CD4-positive, alpha-beta T cell treated with Interferon alpha-2 for 1 hour (primary cell): Measurements from ENCODE around the gene DNAJC4.

ENCODE experiments used
- DNase-seq, 2 donors: peaks; one replicate each; pipeline ENCODE4 v3.0.0-alpha.2; 2020 to 2022

Gene DNAJC4

GRCh38 chr11:64230171-64230984 is at the start of gene DNAJC4:
TSS of gene DNAJC4 (plus strand) at chr11:64230548. CDS start at chr11:64230855, 307 bp downstream.
- peak; percentile 89 to 92 for DNase-seq

GRCh38 chr11:64180891-64181290 is 49.5 kb upstream of the DNAJC4 start:
- DNase-seq, result no peak

GRCh38 chr11:64181506-64182411 is 48.6 kb upstream of the DNAJC4 start:
- peak; percentile 24 to 54 for DNase-seq

GRCh38 chr11:64183890-64184289 is 46.5 kb upstream of the DNAJC4 start:
- no peak for DNase-seq

- no peak for DNase-seq
Observed at GRCh38 chr11:64185175-64185692, 45.1 kb upstream of the DNAJC4 start.

- peak; percentile 100 for DNase-seq
Observed at GRCh38 chr11:64185693-64186491, 44.5 kb upstream of the DNAJC4 start, which contains the start of gene STIP1. TSS of gene STIP1 (plus strand) at chr11:64186171. CDS start at chr11:64186262, 91 bp downstream.

- DNase-seq, result peak; percentile 39 to 58
Observed at GRCh38 chr11:64186492-64187165, 43.7 kb upstream of the DNAJC4 start.

- DNase-seq, result no peak
Observed at GRCh38 chr11:64192434-64192833, 37.9 kb upstream of the DNAJC4 start.

GRCh38 chr11:64196626-64197025 is 33.7 kb upstream of the DNAJC4 start:
- DNase-seq, result no peak

- DNase-seq, result no peak
Observed at GRCh38 chr11:64198511-64198910, 31.8 kb upstream of the DNAJC4 start.

GRCh38 chr11:64201543-64201942 is 28.8 kb upstream of the DNAJC4 start:
- no peak for DNase-seq

- no peak for DNase-seq
Observed at GRCh38 chr11:64202992-64203391, 27.4 kb upstream of the DNAJC4 start.

GRCh38 chr11:64203421-64204079 is 26.8 kb upstream of the DNAJC4 start:
- DNase-seq, result no peak

GRCh38 chr11:64204080-64204440 is 26.3 kb upstream of the DNAJC4 start:
- DNase-seq, result no peak

GRCh38 chr11:64204464-64204989 is 25.8 kb upstream of the DNAJC4 start:
- peak; percentile 87 to 91 for DNase-seq

GRCh38 chr11:64206457-64207255 is 23.7 kb upstream of the DNAJC4 start, which contains the start of gene FERMT3:
TSS of gene FERMT3 (plus strand) at chr11:64206721. CDS start at chr11:64207365, 644 bp downstream.
- DNase-seq, result peak; percentile 65 to 78

GRCh38 chr11:64207256-64208085 is 22.9 kb upstream of the DNAJC4 start:
- DNase-seq, result peak; percentile 73 to 80

- no peak for DNase-seq
Observed at GRCh38 chr11:64208086-64208795, 22.1 kb upstream of the DNAJC4 start.
